IgD-negative memory B cell (primary cell): ENCODE data around the gene DNAJC3. TPM values are rescaled to one million over a fixed set of nuclear protein-coding genes. Genes with fewer than 3 reads are reported as not detected.
"Not testable (repeated sequence)": the region's sequence is repeated elsewhere in the genome, so short reads cannot be mapped to it uniquely, and the experiment has no call there.

Experiments
- H3K27ac Mint-ChIP-seq, 3 donors: one replicate each; pipeline ENCODE4 v1.8.0; 2020 to 2022; ENCODE audit warnings: mild to moderate bottlenecking in 3 of 3, mixed read lengths in 3 of 3, moderate library complexity in 1 of 3
- H3K27me3 Mint-ChIP-seq: one replicate; pipeline ENCODE4 v1.8.0; 2021; ENCODE audit warnings: mixed read lengths
- H3K36me3 Mint-ChIP-seq: one replicate; pipeline ENCODE4 v1.8.0; 2020; ENCODE audit warnings: mild to moderate bottlenecking, mixed read lengths
- H3K4me1 Mint-ChIP-seq, 3 donors: one replicate each; pipeline ENCODE4 v1.8.0; 2020 to 2022; ENCODE audit warnings: mixed read lengths in 3 of 3, mild to moderate bottlenecking in 1 of 3
- H3K4me3 Mint-ChIP-seq, 4 donors: one replicate each; pipeline ENCODE4 v1.8.0; 2020 to 2022; ENCODE audit warnings: mild to moderate bottlenecking in 4 of 4, mixed read lengths in 4 of 4, moderate library complexity in 3 of 4
- H3K9me3 Mint-ChIP-seq, 3 donors: one replicate each; pipeline ENCODE4 v1.8.0; 2020 to 2021; ENCODE audit warnings: mixed read lengths in 3 of 3, mild to moderate bottlenecking in 1 of 3
- polyA plus RNA-seq: library from polyadenylated mRNA; unstranded; fragments of 300-500 nt; fragmentation: Illumina TruSeq; gene quantifications from one replicate; pipeline ENCODE4 v1.2.3, GENCODE V29; 2021

Gene DNAJC3
- polyA plus RNA-seq, 1 donor from 2014 or later: 11.2 TPM

DNA sequence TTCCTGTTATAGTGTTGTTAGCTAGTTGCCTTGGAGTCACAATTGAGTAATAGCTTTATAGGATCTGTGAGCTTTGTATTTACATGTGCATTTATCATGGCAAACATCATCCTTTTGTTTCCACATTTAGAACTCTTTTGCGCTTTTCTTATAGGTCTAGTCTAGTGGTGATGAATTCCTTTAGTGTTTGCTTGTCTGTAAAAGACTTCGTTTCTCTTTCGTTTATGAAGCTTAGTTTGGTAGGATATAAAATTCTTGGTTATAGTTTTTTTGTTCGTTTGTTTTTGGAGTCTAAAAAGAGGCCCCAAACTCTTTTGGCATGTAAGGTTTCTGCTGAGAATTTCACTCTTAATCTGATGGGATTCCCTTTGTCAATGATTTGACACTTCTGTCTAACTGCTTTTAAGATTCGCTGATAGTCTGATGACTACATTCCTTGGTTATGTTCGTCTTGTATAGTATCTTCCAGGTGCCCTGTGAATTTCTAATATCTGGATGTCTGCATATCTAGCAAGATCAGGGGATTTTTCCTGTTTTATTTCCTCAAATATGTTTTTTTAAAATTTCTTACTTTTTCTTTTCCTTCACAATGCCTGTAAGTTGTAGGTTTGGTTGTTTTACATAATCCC, 20.2 kb downstream of the DNAJC3 start:
- H3K27ac Mint-ChIP-seq: no peak overlapping the region
- no peak overlapping the region for H3K4me3 Mint-ChIP-seq
- peaks cover 2% of the 10 kb centered on the region for H3K36me3 Mint-ChIP-seq
- peaks cover 13 to 31% (median 26%) of the 10 kb centered on the region in 3 donors for H3K4me1 Mint-ChIP-seq
- H3K9me3 Mint-ChIP-seq: peaks cover 0 to 2% (median 0%) of the 10 kb centered on the region in 3 donors
- no peaks in the 10 kb centered on the region for H3K27me3 Mint-ChIP-seq

- Mint-ChIP-seq H3K27ac (peak overlapping the region in 1 of 3 donors; percentile 17), H3K36me3 (peaks cover 2% of the 10 kb centered on the region), H3K4me3 (no peak overlapping the region), H3K27me3 (no peaks in the 10 kb centered on the region), H3K4me1 (peaks cover 13 to 38% (median 30%) of the 10 kb centered on the region in 3 donors), H3K9me3 (peaks cover 0 to 2% (median 0%) of the 10 kb centered on the region in 3 donors)
Observed at GRCh38 chr13:95698047-95698749, 21.3 kb downstream of the DNAJC3 start.

- no peak overlapping the region for H3K4me3 Mint-ChIP-seq
- H3K9me3 Mint-ChIP-seq: no peaks in the 10 kb centered on the region
- no peak overlapping the region for H3K27ac Mint-ChIP-seq
- H3K27me3 Mint-ChIP-seq: no peaks in the 10 kb centered on the region
- H3K4me1 Mint-ChIP-seq: peaks cover 35 to 57% (median 45%) of the 10 kb centered on the region in 3 donors
- peaks cover 2% of the 10 kb centered on the region for H3K36me3 Mint-ChIP-seq
Observed at GRCh38 chr13:95703576-95703975, 26.6 kb downstream of the DNAJC3 start.

DNA sequence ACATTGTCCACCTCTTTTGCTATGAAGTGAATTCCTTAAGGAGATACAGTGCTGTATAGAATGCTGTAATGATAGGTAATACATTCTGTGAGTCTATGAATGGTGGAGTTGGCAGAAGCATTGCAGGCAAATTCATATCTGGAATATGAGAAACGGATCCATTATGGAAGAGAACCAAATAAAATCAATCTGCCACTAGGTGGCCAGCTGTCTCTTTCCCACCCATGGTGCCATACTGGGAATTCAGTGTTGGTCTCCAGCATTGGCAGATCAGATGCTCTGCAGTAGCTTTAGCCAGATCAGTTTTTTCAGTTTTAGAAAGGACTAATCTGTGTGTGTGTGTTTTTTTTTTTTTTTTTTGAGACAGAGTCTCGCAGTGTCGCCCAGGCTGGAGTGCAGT, 27.6 kb downstream of the DNAJC3 start:
- peaks cover 29 to 56% (median 45%) of the 10 kb centered on the region in 3 donors for H3K4me1 Mint-ChIP-seq
- H3K9me3 Mint-ChIP-seq: no peaks in the 10 kb centered on the region
- no peaks in the 10 kb centered on the region for H3K27me3 Mint-ChIP-seq
- H3K36me3 Mint-ChIP-seq: peaks cover 2% of the 10 kb centered on the region
- no peak overlapping the region for H3K27ac Mint-ChIP-seq
- no peak overlapping the region for H3K4me3 Mint-ChIP-seq

DNA sequence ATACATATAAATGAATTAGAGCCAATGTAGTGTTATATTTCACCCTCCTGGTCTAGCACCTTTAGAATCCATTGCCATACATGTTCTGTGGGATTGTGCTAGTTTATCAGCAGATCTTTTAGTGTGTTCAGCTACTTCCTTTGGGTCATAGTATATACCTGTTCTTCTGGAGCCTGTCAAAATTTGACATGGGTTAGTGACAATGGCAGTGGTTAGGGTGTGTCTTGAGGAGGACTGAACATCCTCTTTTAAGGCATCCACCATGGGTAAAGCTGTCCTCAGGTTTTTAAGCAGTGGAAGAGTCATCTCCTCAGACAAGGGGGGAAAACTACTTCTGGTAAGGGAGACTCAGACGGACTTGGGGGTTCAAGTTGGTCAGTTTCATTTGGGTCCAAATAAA, 29.4 kb downstream of the DNAJC3 start:
- H3K9me3 Mint-ChIP-seq: no peaks in the 10 kb centered on the region
- no peak overlapping the region for H3K4me3 Mint-ChIP-seq
- H3K27ac Mint-ChIP-seq: no peak overlapping the region
- H3K27me3 Mint-ChIP-seq: no peaks in the 10 kb centered on the region
- peaks cover 6% of the 10 kb centered on the region for H3K36me3 Mint-ChIP-seq
- peaks cover 28 to 49% (median 35%) of the 10 kb centered on the region in 3 donors for H3K4me1 Mint-ChIP-seq

DNA sequence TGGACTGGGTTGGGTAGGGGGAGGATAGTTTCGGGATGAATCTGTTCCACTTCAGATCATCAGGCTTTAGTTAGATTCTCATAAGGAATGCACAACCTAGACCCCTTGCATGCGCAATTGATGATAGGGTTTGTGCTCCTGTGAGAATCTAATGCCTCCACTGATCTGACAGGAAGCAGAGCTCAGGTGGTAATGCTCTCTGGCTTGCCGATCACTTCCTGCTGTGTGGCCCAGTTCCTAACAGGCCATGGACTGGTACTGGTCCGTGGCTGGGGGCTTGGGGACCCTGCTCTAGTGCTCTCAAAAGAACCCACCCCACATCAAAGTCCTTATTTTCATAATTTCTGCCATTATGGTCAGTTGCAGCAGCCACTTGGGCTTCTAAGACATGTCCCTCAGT, 30.1 kb downstream of the DNAJC3 start:
- H3K27me3 Mint-ChIP-seq: no peaks in the 10 kb centered on the region
- no peaks in the 10 kb centered on the region for H3K9me3 Mint-ChIP-seq

GRCh38 chr13:95707442-95708390, 30.8 kb downstream of the DNAJC3 start:
- Mint-ChIP-seq H3K4me3 (peak overlapping the region in 2 of 4 donors; percentile 24 to 31), H3K27ac (peak overlapping the region; percentile 3 to 77 (median 48)), H3K4me1 (peaks cover 26 to 40% (median 30%) of the 10 kb centered on the region in 3 donors), H3K27me3 (no peaks in the 10 kb centered on the region), H3K36me3 (peaks cover 8% of the 10 kb centered on the region), H3K9me3 (no peaks in the 10 kb centered on the region)

More for the DNA sequence above, 30.1 kb downstream of the DNAJC3 start:
- peak overlapping the region in 1 of 4 donors; percentile 29 for H3K4me3 Mint-ChIP-seq
- peaks cover 5% of the 10 kb centered on the region for H3K36me3 Mint-ChIP-seq
- peak overlapping the region in 2 of 3 donors; percentile 48 to 77 for H3K27ac Mint-ChIP-seq
- H3K4me1 Mint-ChIP-seq: peaks cover 26 to 46% (median 33%) of the 10 kb centered on the region in 3 donors

GRCh38 chr13:95708391-95708774, 31.4 kb downstream of the DNAJC3 start:
- peaks cover 8% of the 10 kb centered on the region for H3K36me3 Mint-ChIP-seq
- no peak overlapping the region for H3K4me3 Mint-ChIP-seq
- H3K4me1 Mint-ChIP-seq: peaks cover 26 to 35% (median 26%) of the 10 kb centered on the region in 3 donors
- peak overlapping the region in 1 of 3 donors; percentile 52 for H3K27ac Mint-ChIP-seq
- no peaks in the 10 kb centered on the region for H3K27me3 Mint-ChIP-seq
- no peaks in the 10 kb centered on the region for H3K9me3 Mint-ChIP-seq

DNA sequence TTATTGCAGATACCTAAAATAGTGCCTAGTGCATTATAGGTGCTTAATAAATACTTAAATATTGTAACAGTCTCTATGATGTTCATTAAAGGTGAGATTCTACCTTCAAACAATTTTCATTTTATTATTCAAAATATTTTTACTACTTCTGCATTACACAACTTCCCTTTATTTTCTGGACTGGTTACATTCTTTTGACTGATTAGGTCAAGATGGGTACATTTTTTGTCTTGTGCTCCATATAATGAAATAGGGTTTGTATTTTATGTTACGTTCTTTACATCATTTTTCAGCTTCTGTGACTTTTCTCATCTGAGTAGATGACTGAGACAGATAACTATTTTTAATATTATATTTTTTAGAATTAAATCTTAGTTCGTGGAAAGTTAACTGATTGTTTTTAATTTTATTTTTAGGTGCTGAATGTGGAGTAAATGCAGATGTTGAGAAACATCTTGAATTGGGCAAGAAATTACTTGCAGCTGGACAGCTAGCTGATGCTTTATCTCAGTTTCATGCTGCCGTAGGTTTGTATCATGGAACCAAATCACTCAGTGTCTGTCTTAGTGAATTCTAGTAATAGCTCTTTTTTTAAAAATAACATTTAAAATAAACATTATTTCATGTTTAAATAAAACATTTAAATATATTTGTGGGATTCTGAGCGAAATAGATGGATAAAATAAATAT, 32.0 kb downstream of the DNAJC3 start:
- Mint-ChIP-seq H3K27ac (peak overlapping the region in 1 of 3 donors; percentile 52), H3K27me3 (no peaks in the 10 kb centered on the region), H3K4me1 (peaks cover 26 to 34% (median 26%) of the 10 kb centered on the region in 3 donors), H3K9me3 (no peaks in the 10 kb centered on the region), H3K4me3 (no peak overlapping the region), H3K36me3 (peaks cover 8% of the 10 kb centered on the region)

DNA sequence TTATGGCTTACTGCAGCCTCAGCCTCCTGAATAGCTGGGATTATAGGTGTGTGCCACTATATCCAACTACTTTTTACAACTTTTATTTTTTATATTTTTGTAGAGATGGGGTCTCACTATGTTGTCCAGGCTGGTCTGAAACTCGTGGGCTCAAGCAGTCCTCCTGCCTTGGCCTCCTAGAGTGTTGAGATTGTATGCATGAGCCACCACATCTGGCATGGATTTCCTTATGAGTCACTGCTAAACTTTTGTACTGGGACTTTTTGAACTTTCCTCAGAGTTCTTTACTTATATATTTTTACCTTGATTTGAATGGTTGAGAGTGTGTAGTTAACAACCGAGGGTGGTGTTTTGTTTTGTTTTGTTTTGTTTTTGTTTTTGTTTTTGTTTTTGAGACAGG, 33.4 kb downstream of the DNAJC3 start:
- Mint-ChIP-seq H3K4me3 (no peak overlapping the region), H3K27ac (no peak overlapping the region), H3K27me3 (no peaks in the 10 kb centered on the region), H3K4me1 (peaks cover 23 to 28% (median 26%) of the 10 kb centered on the region in 3 donors), H3K36me3 (peaks cover 12% of the 10 kb centered on the region), H3K9me3 (no peaks in the 10 kb centered on the region)

DNA sequence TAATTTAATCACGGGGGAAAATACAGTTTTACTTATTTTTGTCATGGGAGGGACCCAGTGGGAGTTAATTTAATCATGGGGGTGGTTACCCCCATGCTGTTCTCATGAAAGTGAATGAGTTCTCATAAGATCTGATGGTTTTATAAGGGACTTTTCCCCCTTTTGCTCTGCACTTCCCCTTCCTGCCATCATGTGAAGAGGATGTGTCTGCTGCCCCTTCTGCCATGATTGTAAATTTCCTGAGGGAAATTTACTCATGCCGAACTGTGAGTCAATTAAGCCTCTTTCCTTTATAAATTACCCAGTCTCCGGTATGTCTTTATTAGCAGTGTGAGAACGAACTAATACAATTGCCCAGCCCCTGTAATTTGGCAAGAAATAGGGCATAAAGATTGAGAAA, 35.9 kb downstream of the DNAJC3 start:
- not testable (repeated sequence) for H3K27me3 Mint-ChIP-seq, H3K9me3 Mint-ChIP-seq, H3K27ac Mint-ChIP-seq, H3K4me3 Mint-ChIP-seq
- Mint-ChIP-seq H3K36me3 (peaks cover 22% of the 10 kb centered on the region), H3K4me1 (peaks cover 10 to 12% (median 11%) of the 10 kb centered on the region in 3 donors)

DNA sequence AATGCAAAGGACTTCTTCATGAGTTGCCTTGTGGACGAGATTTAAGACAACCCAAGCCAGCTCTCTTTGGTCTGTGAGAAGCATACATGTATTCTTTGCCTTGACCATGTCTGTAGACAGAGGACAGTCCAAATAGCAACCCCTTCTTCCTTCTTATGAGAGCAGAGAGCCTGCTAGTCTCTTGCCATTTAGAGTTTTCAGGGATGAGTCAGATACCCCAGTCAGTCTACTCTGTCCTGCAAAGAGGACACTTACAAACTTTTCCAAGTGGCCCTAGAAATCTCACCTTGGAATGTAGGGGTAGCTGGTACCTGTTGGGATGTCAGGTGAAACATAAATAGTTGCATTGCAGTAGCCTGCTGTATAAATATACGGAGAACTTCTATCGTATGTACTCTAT, 36.7 kb downstream of the DNAJC3 start:
- Mint-ChIP-seq H3K4me1 (peaks cover 2 to 4% (median 4%) of the 10 kb centered on the region in 3 donors), H3K27me3 (no peaks in the 10 kb centered on the region), H3K4me3 (no peak overlapping the region), H3K9me3 (peaks cover 0 to 8% (median 0%) of the 10 kb centered on the region in 3 donors), H3K36me3 (peaks cover 24% of the 10 kb centered on the region), H3K27ac (no peak overlapping the region)

GRCh38 chr13:95714142-95714832, 37.3 kb downstream of the DNAJC3 start:
- peaks cover 0 to 2% (median 0%) of the 10 kb centered on the region in 3 donors for H3K4me1 Mint-ChIP-seq
- no peaks in the 10 kb centered on the region for H3K27me3 Mint-ChIP-seq
- H3K4me3 Mint-ChIP-seq: no peak overlapping the region
- no peak overlapping the region for H3K27ac Mint-ChIP-seq
- H3K9me3 Mint-ChIP-seq: peaks cover 0 to 8% (median 0%) of the 10 kb centered on the region in 3 donors
- peaks cover 24% of the 10 kb centered on the region for H3K36me3 Mint-ChIP-seq

- Mint-ChIP-seq H3K27me3 (no peaks in the 10 kb centered on the region), H3K36me3 (peaks cover 20% of the 10 kb centered on the region), H3K4me3 (no peak overlapping the region), H3K4me1 (peaks cover 0 to 5% (median 0%) of the 10 kb centered on the region in 3 donors), H3K9me3 (peaks cover 0 to 8% (median 0%) of the 10 kb centered on the region in 3 donors), H3K27ac (no peak overlapping the region)
Observed at GRCh38 chr13:95716231-95716630, 39.3 kb downstream of the DNAJC3 start.
